ENCODE measurements around the gene ZNF687. TPM values are rescaled to one million over a fixed set of nuclear protein-coding genes. Genes with fewer than 3 reads are reported as not detected.
A peak's percentile ranks its signal among the peaks of the same experiment; 100 is the strongest.

ZNF687 gene
- total RNA-seq, 1 experiment from 2014 or later = 22.9 TPM

DNA sequence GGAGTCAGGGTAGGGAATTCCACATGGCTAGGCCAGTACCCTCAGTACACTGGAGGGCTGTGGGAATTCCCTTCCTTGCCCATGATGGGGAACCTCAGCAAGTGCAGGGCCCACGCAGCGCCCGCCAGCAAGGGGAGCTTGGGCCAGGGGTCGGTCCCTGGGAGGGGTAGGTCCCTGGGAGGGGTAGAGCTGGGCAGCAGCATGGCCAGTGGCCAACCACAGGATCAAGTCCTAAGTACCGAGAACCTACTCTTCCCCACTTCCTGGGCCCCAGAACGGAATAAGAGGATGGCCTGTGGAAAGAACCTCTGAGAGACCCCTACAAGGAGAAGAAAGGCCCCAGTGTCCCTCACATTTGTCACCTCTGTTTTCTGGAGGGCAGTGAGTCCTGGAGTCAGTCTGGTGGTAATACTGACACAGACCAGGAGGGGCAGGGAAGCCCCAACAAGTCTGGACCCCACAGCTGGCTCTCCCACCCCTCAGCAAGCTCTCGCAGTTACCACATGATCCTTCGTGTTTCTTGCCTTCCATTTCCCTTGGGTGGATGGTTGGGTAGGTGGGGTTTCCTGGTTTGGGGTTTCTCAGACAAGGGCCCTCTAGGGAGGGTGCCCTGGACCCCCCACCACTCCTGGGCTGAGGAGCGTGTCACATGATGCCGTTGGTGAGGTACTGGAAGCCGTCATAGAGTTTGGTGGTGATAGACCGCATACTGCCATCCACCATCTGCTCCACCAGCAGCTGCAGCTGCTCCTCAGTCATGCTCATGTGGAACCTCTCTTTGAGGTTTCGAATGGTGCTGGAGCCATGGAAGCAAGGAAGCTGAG, 10.3 kb downstream of the ZNF687 start:
- Histone ChIP-seq H3K4me3 (no peak overlapping the region), H3K9me3 (no peaks in the 10 kb centered on the region), H3K36me3 (peaks cover 88% of the 10 kb centered on the region), H3K27me3 (no peaks in the 10 kb centered on the region)
- no peak for DNase-seq

DNA sequence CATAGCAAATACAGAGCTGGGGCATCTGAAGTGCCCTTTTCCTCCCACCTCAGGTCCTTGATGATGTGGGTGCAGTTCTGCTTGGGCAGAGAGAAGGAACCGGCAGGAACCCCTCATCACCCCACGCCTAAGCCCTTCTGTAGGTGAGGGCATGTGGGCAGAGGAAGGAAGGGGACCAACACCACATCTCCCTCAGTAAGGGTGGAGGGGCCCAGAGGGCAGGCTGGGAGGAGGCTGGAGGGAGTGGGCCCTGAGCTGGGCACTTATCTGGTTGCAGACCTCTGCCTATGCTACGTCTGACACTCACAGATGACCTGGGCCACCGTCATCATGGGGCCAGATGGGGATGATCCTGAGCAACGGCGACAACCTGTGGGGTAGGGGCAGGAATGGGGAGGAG, 11.0 kb downstream of the ZNF687 start:
- Histone ChIP-seq H3K4me3 (no peak overlapping the region), H3K9me3 (no peaks in the 10 kb centered on the region), H3K36me3 (peaks cover 88% of the 10 kb centered on the region), H3K27me3 (no peaks in the 10 kb centered on the region)
- DNase-seq = no peak

DNA sequence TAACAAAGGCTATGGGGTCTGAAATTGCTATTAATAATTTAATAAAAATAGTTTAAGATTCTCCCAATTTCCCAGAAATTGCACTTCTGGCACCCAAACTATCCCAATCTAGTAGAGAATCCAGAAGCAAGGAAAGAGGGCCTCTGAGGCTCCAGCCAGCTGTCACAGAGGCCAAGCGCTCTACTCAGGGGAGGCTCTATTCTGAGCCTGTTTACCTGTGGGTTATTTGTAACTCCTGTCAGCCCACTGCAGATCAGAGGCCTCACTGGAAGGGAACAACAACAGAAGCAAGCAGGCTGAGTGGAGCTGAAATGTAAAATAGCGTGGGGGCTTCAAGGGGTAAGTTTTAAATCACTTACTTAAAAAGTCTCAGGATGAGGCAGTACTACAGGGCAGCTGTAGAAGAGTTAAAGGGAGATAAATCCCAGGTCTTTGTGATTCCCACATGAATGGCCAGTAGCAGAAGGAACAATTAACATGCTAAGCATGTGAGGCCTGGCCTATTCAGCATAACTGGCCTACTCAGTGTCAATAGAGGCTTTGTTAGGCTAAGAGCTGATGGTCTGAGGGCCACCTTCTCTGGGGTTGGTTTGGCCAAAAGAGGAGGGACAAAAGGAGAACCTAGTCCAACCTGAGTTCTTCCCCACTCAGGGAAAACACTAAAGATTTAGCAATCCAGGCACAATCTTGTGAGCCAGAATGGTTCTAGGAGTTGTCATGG, 12.8 kb downstream of the ZNF687 start:
- no peak overlapping the region for H3K4me3 ChIP-seq
- H3K9me3 ChIP-seq = no peaks in the 10 kb centered on the region
- H3K36me3 ChIP-seq = peaks cover 88% of the 10 kb centered on the region
- no peaks in the 10 kb centered on the region for H3K27me3 ChIP-seq
- no peak for DNase-seq

DNA sequence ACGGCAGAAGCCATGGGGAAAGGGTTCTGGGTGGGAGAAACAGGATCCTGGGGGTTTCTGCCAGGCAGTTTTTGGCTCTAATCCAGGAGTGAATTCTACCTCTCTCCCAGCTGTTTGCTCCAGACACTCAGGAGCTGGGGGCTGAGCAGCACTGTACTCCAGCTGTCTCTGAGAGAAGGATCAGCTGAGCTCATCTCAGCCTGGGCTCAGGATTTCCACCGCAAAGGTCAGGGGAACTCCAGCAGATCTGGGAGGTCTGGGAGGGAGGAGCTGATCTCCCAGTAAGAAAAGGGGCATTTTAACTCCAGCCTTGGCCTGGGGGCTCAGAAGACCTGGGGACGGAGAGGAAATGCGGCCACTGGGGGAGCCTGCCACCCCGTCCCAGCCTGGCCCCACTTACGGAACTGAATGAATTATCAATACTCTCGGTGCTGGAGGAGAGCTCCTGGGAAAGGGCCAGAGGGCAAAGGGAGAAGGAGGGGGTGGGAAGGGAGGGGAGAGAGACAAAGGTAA, 27.8 kb downstream of the ZNF687 start:
- H3K36me3 ChIP-seq = peaks cover 86% of the 10 kb centered on the region

DNA sequence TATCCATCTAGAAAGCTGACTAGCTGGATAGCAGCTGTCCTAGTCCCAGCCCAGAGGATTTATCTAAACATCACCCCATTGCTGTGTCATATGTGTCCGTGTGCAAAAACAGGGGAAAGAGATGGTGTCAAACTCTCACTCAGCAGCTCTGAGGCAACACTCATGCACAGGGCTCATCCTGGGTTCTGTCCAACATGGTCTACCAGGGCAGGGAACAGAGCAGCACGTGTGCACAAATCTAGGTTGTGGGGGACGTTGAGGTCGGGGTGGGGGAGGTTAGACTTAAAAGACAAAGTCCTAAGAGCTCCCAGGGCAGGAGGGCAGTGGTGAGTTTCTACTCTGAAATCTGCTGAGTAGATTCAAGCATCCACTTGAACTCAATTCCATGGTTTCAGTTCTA, 28.9 kb downstream of the ZNF687 start:
- Histone ChIP-seq H3K27me3 (no peaks in the 10 kb centered on the region), H3K4me3 (no peak overlapping the region), H3K9me3 (no peaks in the 10 kb centered on the region), H3K36me3 (peaks cover 86% of the 10 kb centered on the region)
- no peak for DNase-seq

More for the DNA sequence above, 27.8 kb downstream of the ZNF687 start:
- Histone ChIP-seq H3K27me3 (no peaks in the 10 kb centered on the region), H3K4me3 (no peak overlapping the region), H3K9me3 (no peaks in the 10 kb centered on the region)
- no peak for DNase-seq

DNA sequence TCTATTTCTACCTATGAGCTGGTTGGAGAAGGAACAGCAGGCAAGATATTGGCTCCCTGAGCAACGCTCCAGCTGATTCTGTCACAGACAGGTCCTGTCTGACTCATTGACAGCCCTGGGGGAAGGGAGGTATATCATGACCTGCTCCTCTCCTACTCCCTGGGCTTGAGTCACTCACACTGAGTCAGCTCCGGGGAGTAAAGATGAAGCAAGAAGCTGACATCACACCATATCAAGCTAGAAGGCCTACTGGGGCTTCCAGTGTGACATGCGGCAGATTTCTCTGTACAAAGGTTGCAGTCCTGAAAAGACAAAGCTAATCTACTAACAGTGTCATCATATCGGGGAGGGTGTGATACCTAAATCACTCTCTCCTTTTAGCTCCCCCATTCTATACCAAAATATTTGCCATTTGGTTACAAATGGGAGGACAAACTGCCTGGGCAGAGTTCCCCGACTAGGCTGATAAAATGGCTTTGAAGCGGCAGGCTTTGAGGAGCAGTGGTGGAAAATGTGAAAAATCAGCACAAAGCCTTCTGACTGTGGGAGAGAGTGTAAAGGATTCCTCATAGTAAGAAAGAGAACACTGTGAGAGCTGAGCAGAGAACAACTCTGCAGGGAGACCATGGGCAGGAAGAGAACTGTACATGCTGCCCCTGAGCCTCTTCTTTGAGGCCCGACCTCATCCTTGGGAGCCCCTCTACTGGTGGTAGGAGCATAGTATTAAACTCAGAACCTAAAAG, 29.7 kb downstream of the ZNF687 start:
- peaks cover 83% of the 10 kb centered on the region for H3K36me3 ChIP-seq

DNA sequence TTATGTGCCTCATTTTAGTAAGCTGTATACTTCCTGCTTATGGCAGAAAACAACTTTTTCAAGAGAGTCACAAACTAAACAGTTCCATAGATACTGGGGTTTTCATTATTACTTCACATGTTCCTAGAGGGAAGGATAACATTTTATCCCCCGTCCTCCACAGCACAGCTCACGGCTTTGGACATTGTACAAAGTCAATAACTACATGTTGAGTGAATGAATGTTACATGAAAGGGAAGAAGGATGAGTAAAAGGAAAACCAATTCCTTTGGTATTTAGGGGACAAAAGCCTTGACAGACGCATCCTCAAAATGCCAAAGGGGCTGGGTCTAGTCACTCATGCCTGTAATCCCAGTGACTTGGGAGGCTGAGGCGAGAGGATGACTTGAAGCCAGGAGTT, 30.3 kb downstream of the ZNF687 start:
- H3K36me3 ChIP-seq = peaks cover 79% of the 10 kb centered on the region
- H3K4me3 ChIP-seq = no peak overlapping the region
- no peaks in the 10 kb centered on the region for H3K9me3 ChIP-seq
- DNase-seq = no peak
- no peaks in the 10 kb centered on the region for H3K27me3 ChIP-seq

More for the DNA sequence above, 29.7 kb downstream of the ZNF687 start:
- Histone ChIP-seq H3K27me3 (no peaks in the 10 kb centered on the region), H3K4me3 (no peak overlapping the region), H3K9me3 (no peaks in the 10 kb centered on the region)
- DNase-seq = peak; percentile 99

DNA sequence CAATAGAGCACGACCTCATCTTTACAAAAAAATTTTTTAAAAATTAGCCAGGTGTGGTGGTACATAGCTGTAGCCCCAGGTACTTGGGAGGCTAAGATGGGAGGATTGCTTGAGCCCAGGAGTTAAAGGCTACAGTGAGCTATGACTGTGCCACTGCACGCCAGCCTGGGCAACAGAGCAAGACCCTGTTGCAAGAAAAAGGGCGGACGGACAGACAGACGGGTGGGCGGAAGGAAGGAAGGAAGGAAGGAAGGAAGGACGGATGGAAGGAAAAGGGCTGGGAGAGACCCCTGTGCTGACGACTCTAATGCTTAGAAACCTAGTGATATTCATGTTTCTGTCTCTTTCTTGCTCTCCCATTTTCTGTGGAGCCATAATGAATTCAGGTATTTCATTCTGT, 30.7 kb downstream of the ZNF687 start:
- H3K36me3 ChIP-seq = peaks cover 79% of the 10 kb centered on the region

DNA sequence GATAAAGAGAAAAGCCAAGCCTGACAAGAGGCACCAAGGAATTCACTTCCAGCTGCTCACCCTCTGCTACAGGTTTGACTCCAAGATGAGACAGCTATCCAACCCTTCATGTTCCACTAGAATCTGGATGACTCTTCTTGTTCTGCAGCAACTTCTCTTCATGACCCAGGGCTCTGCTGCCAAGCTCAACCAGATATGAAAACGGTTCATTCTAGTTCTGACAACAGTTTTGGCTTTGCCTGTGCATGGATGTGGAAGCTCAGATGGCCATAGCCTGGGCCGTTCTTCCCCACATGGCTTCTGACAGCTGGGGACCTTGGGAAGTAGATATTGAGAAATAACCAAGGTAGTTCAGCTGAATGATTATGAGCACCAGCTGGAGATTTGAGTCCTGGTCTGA, 31.4 kb downstream of the ZNF687 start:
- H3K9me3 ChIP-seq = no peaks in the 10 kb centered on the region
- no peak overlapping the region for H3K4me3 ChIP-seq
- H3K36me3 ChIP-seq = peaks cover 77% of the 10 kb centered on the region
- no peak for DNase-seq
- no peaks in the 10 kb centered on the region for H3K27me3 ChIP-seq

More for the DNA sequence above, 30.7 kb downstream of the ZNF687 start:
- DNase-seq = no peak
- Histone ChIP-seq H3K4me3 (no peak overlapping the region), H3K27me3 (no peaks in the 10 kb centered on the region), H3K9me3 (no peaks in the 10 kb centered on the region)

DNA sequence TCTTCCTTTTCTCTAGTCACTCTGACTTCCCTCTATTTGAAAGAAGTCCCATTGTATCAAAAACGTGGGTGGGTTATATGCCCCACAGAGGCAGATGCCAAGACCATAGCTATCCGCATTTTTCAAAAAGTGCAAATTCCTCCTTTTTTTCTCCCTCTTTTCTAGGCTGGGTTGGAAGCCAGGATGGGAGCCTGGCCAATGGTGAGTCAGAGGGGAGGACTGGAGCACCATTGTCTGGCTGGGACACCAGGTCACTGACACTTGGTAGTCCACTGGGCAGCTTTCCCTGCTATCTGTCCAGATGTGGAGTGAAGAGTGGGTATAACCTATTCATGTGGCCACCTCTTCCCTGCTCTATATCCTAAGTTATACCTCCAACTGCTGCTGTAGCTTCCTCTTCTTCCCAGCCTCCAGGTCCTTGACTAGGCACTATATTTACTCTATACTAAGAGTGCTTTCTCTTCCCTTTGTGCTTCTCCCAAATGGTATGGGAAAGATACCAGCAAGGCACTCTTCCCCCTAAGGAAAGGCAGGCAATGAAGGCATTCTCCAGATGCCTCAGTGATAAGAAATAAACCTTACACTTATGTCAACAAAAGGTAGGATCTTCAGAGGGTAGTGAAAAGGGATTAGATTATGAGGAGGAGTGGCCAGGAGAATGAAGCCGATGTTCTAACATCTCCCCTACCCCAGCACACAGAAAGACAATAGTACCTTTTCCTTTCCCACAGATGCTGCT, 32.2 kb downstream of the ZNF687 start:
- Histone ChIP-seq H3K27me3 (no peaks in the 10 kb centered on the region), H3K4me3 (no peak overlapping the region), H3K36me3 (peaks cover 76% of the 10 kb centered on the region), H3K9me3 (no peaks in the 10 kb centered on the region)
- DNase-seq = peak; percentile 93

DNA sequence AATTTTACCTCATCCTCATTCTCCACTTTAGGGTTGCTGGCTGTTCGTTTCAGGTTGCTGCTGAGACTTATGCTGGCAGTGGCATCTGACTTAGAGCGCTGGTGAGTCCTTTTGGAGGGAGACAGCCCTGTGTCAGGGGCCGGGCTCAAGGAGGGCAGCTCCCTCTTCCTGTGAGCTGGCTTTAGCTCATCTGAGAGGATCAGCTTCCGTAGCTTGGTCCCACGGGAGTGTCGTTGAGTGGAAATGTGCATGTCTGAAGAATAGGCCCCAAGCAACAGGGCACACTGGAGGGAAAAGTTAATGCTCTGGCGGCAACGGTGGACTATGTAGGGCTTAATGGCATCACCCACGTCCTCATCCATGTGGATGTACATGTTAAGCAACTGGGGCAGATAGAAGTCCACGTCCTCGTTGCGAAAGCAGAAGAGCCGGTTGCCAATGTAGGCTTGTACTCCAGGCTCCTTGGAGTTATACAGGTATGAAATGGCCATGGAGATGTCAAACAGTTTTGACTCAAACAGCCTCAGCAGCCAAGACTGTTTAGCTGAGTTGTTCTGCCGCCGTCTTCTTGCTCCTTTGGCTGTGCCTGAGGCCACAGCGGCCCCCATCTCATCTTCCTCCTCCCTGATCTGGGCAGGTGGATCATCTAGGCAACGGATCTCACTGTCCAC, 33.6 kb downstream of the ZNF687 start:
- Histone ChIP-seq H3K27me3 (no peaks in the 10 kb centered on the region), H3K4me3 (no peak overlapping the region), H3K9me3 (no peaks in the 10 kb centered on the region), H3K36me3 (peaks cover 76% of the 10 kb centered on the region)
- no peak for DNase-seq

DNA sequence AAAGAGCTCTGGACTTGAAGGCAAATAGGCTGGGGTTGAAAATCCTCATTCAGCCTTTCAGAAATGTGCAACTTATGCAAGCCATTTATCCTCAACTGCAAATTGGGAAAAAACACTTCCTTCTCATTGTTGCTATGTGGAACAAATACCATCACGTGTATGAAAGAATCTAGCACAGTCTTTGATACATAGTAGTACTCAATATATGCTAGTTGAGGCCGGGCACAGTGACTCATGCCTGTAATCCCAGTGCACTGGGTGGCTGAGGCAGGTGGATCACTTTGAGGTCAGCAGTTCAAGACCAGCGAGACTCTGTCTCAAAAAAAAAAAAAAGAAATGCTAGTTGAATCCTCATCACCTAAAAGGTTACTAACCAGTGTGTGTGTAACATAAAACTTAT, 36.9 kb downstream of the ZNF687 start:
- no peaks in the 10 kb centered on the region for H3K27me3 ChIP-seq
- peaks cover 76% of the 10 kb centered on the region for H3K36me3 ChIP-seq
- no peaks in the 10 kb centered on the region for H3K9me3 ChIP-seq
- H3K4me3 ChIP-seq = no peak overlapping the region
- no peak for DNase-seq

DNA sequence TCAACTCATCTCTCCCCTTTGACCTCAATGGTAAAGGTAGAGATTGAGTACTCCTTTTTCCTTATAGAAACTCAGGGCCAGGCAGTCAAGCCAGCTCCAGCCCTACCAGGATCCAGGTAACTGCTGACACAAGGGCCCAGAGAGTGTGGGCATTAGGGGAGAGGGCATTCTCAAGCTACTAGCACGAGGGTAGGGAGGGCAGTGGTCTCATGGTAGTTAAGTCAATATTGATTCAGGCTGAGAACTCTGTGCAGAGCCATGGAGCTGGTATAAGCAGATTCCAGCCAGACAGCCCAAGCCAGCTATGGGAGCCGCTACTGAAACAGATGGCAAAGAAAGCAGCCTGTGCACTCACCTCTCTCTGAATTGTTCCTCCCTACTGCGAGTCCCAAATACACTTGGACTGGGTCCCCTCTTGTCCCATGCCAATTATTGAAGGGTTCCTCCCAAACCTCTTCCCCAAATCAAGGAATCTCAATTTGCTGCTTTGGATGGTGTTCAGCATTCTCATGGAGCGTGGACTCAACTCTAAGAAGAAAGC, 42.4 kb downstream of the ZNF687 start:
- no peak overlapping the region for H3K4me3 ChIP-seq
- no peak for DNase-seq
- H3K36me3 ChIP-seq = peaks cover 67% of the 10 kb centered on the region
- H3K27me3 ChIP-seq = no peaks in the 10 kb centered on the region
- H3K9me3 ChIP-seq = no peaks in the 10 kb centered on the region

DNA sequence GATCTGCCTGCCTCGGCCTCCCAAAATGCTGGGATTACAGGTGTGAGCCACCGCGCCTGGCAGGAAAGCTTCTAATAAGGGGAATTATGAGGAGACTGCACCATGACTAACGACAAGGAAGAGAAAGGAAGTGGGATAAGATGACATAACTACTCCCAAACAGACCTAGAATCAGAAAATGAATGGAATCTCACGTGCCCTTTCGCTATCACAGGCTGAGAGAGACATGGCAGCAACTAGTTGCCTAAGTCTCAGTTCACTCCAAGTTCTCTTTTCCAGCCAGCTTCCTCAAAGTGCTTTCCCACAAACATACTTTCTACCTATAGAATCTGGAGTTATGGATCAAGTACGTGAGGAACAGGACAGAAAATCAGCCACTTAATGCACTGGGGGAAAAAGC, 43.1 kb downstream of the ZNF687 start:
- DNase-seq = no peak
- peaks cover 60% of the 10 kb centered on the region for H3K36me3 ChIP-seq
- H3K27me3 ChIP-seq = no peaks in the 10 kb centered on the region
- H3K9me3 ChIP-seq = no peaks in the 10 kb centered on the region
- H3K4me3 ChIP-seq = no peak overlapping the region; the same call in 1 of the 2 replicates

DNA sequence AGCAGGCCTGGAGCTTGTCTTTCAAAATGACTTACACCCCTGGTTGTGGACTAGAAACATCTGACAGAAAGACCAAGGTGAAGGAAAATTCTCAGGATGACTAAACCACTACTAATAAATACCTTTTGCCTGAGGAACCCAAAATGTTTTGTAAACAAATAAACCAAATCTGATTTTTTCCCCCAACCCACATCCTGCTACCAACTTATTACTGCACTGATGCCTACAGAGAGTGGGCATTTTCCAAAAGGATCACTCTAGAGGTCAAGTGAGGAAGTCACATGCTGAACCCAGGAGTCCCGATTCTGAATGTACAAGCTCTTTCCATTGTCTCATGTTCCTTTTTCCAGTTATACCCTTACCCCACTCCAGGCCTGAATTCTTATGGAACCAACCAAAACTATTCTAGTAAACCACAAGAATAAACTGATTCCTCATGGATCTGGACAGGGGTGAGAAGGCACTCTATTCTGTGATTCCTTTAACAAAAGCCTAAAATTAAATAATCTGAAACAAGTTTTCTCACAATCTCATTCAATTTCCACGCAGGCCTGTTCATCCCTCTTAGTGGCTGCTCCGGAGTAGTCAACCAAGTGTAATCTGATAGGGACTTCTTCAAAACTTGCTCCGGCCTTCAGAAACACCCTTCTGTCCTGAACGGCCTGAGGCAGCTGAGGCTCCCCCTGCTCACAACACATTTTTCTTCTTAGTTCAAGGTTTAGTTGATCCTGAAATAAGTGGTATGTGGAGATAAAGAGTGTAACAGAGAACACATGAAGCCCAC, 43.7 kb downstream of the ZNF687 start:
- DNase-seq = no peak
- Histone ChIP-seq H3K9me3 (no peaks in the 10 kb centered on the region), H3K36me3 (peaks cover 54% of the 10 kb centered on the region), H3K4me3 (peak overlapping the region; percentile 61), H3K27me3 (no peaks in the 10 kb centered on the region)
